BJ (cell line): ENCODE measurements around the gene P3H4. TPM values are rescaled to one million over a fixed set of nuclear protein-coding genes. Genes with fewer than 3 reads are reported as not detected.

ENCODE experiments used
- CTCF ChIA-PET: fragments of 350-600 bp; formaldehyde crosslinking; extraction: SDS; loops from one replicate; lab custom pipeline; 2021; ENCODE audit warnings: antibody characterized with exemption, inconsistent platforms; lab: Yijun Ruan, JAX
- POLR2A ChIA-PET: fragments of 300-600 bp; sonication (Branson Sonifier 250); formaldehyde crosslinking; extraction: SDS; loops from one replicate; lab custom pipeline; 2021; ENCODE audit warnings: antibody characterized with exemption; lab: Charles Lee
- DNase-seq: peaks from one replicate; pipeline ENCODE4 v3.0.0-alpha.2; 2011; ENCODE audit warnings: low read depth
- H3K27me3 ChIP-seq: 2 replicates; pipeline ENCODE4 v1.6.0; 2011; ENCODE audit warnings: low read length; ENCODE audit not compliant: control insufficient read depth, insufficient read depth
- H3K36me3 ChIP-seq: 2 replicates; pipeline ENCODE4 v1.5.1; 2011; ENCODE audit warnings: low read length; ENCODE audit not compliant: control insufficient read depth, insufficient read depth
- H3K4me3 ChIP-seq: 2 replicates; pipeline ENCODE4 v1.5.1; 2011; ENCODE audit warnings: low read depth, mild to moderate bottlenecking, control low read depth, low read length
- polyA plus RNA-seq: library from polyadenylated mRNA; depleted of rRNA; stranded (reverse); fragments of >200 nt; gene quantifications from 2 replicates; pipeline ENCODE4 v1.2.3, GENCODE V29; 2011; rRNA removed
- TF ChIP-seq, protein P1 (sequence below): IDR thresholded peaks from 2 replicates; pipeline ENCODE4 v1.5.1; 2011; ENCODE audit warnings: low read depth, mild to moderate bottlenecking, control low read depth, inconsistent platforms, low read length, moderate library complexity; ENCODE audit not compliant: insufficient read depth

The P3H4 gene
- polyA plus RNA-seq, 1 experiment: 82.8 TPM

DNA sequence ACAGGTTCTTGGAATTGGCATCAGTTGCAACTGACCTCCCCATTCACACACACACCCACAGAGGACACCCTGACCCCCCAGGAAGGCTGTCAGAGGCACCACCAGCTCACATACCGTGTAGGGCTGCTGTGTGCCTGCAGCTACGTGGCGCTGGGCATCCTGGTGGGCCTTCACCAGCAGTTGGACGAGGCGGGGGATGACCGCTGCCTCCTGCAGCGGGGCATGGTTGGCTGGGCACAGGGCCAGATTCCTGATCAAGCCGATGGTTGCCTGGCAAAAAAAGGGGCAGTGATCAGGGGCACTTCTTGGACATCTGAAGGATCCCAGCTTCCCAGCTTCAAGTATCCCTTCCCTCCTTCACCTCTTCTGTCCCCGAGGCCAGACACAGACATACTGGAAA, 53.1 kb downstream of the P3H4 start:
- no peak for DNase-seq
- TF ChIP-seq, protein P1, sequence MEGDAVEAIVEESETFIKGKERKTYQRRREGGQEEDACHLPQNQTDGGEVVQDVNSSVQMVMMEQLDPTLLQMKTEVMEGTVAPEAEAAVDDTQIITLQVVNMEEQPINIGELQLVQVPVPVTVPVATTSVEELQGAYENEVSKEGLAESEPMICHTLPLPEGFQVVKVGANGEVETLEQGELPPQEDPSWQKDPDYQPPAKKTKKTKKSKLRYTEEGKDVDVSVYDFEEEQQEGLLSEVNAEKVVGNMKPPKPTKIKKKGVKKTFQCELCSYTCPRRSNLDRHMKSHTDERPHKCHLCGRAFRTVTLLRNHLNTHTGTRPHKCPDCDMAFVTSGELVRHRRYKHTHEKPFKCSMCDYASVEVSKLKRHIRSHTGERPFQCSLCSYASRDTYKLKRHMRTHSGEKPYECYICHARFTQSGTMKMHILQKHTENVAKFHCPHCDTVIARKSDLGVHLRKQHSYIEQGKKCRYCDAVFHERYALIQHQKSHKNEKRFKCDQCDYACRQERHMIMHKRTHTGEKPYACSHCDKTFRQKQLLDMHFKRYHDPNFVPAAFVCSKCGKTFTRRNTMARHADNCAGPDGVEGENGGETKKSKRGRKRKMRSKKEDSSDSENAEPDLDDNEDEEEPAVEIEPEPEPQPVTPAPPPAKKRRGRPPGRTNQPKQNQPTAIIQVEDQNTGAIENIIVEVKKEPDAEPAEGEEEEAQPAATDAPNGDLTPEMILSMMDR: no peak
- Histone ChIP-seq H3K27me3 (no peaks in the 10 kb centered on the region), H3K4me3 (no peak overlapping the region), H3K36me3 (peaks cover 10% of the 10 kb centered on the region)
- CTCF ChIA-PET: interaction anchor here (1.1 to 1.4 kb wide), 2 partner anchors 15 to 28 kb away, joined by 3 to 5 read pairs; partner anchors contain the start of gene JUP
- POLR2A ChIA-PET: no interaction called here

DNA sequence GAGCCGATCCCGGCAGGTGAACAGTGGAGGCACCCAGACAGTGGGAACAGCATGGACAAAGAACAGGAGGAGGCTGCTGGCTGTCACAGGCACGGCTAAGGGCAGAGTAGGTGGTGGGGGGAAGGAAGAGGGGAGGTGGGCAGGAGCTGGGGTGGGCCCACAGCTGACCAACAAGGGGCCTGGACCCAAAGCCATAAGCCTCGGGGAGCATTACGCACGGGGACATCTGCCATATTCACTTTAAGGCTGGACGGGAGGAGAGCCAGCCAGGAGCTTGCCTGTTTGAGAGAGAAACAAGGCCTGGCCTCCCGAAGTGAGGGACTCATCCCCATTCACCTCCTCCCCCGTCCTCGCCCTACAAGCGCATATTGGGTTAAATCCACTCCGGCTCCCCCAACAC, 57.7 kb downstream of the P3H4 start:
- no peak for DNase-seq
- ChIA-PET POLR2A (no interaction called here), CTCF (interaction anchor here (0.5 to 2.3 kb wide), 3 partner anchors 16 to 276 kb away, joined by 3 to 7 read pairs (median 3); no protein-coding TSS in a partner anchor)
- H3K4me3 ChIP-seq: no peak overlapping the region
- no peaks in the 10 kb centered on the region for H3K27me3 ChIP-seq
- TF ChIP-seq, protein P1: no peak
- H3K36me3 ChIP-seq: peaks cover 7% of the 10 kb centered on the region

Other genes with a start within 250 kb of the P3H4 start
- gene KRT9, start 239.9 kb downstream of the P3H4 start, polyA plus RNA-seq: 0.04 TPM in 1 of 2 replicates, not detected in the other
- gene KRT14, start 225.1 kb downstream of the P3H4 start, polyA plus RNA-seq: 0.06 and 0.11 TPM in 2 replicates
- gene KRT16, start 199.2 kb downstream of the P3H4 start, polyA plus RNA-seq: 1.6 and 1.8 TPM in 2 replicates
- 25.2 and 34.7 TPM in 2 replicates for gene KRT17, start 187.4 kb downstream of the P3H4 start, polyA plus RNA-seq
- gene EIF1, start 123.1 kb downstream of the P3H4 start, polyA plus RNA-seq: 251 and 479 TPM in 2 replicates
- gene GAST, start 99.6 kb downstream of the P3H4 start, polyA plus RNA-seq: not detected in 2 replicates
- 0.05 and 0.10 TPM in 2 replicates for gene HAP1, start 77.3 kb downstream of the P3H4 start, polyA plus RNA-seq
- gene JUP, start 25.2 kb downstream of the P3H4 start, polyA plus RNA-seq: 7.3 and 9.4 TPM in 2 replicates
- 885 and 1,571 TPM in 2 replicates for gene FKBP10, start 1.1 kb upstream of the P3H4 start, polyA plus RNA-seq
- gene NT5C3B, start 24.3 kb upstream of the P3H4 start, polyA plus RNA-seq: 88.3 and 123 TPM in 2 replicates
- gene KLHL10, start 25.9 kb upstream of the P3H4 start, polyA plus RNA-seq: 0.15 and 0.74 TPM in 2 replicates
- 5.5 and 7.2 TPM in 2 replicates for gene KLHL11, start 53.5 kb upstream of the P3H4 start, polyA plus RNA-seq
- 118 and 170 TPM in 2 replicates for gene ACLY, start 107.0 kb upstream of the P3H4 start, polyA plus RNA-seq
- gene ODAD4, start 118.7 kb upstream of the P3H4 start, polyA plus RNA-seq: 0.61 and 0.92 TPM in 2 replicates
- 53.5 and 66.2 TPM in 2 replicates for gene CNP, start 154.8 kb upstream of the P3H4 start, polyA plus RNA-seq
- gene DNAJC7, start 205.5 kb upstream of the P3H4 start, polyA plus RNA-seq: 41.1 and 46.9 TPM in 2 replicates
- 55.9 and 81.4 TPM in 2 replicates for gene NKIRAS2, start 208.1 kb upstream of the P3H4 start, polyA plus RNA-seq
- 0.07 and 0.11 TPM in 2 replicates for gene C17orf113, start 238.7 kb upstream of the P3H4 start, polyA plus RNA-seq